AG04449 (cell line): Measurements from ENCODE around the gene MXD4.
"Not testable (repeated sequence)": the region's sequence is repeated elsewhere in the genome, so short reads cannot be mapped to it uniquely, and the experiment has no call there.

Source experiments
- CTCF ChIA-PET: fragments of 350-600 bp; formaldehyde crosslinking; extraction: SDS; loops from one replicate; lab custom pipeline; 2021; ENCODE audit warnings: antibody characterized with exemption; lab: Yijun Ruan, JAX
- POLR2A ChIA-PET: fragments of 400-600, 350-600 bp; formaldehyde crosslinking; extraction: SDS; loops from one replicate; lab custom pipeline; 2020; ENCODE audit warnings: antibody characterized with exemption, inconsistent platforms; lab: Yijun Ruan, JAX
- DNase-seq: peaks from one replicate; pipeline ENCODE4 v3.0.0-alpha.2; 2010; ENCODE audit warnings: low read depth, low spot score
- H3K4me3 ChIP-seq: 2 replicates; pipeline ENCODE4 v1.5.1; 2011; ENCODE audit warnings: low read depth, mild to moderate bottlenecking, control low read depth, low read length
- CTCF ChIP-seq: IDR thresholded peaks from one replicate; pipeline ENCODE4 v1.5.1; 2011; ENCODE audit warnings: mild to moderate bottlenecking, moderate library complexity, low read length, control low read depth, inconsistent platforms; ENCODE audit not compliant: insufficient read depth; ENCODE audit errors: missing control alignments

MXD4 gene

GRCh38 chr4:2277956-2278355 lies 16.0 kb upstream of the MXD4 start:
- TF ChIP-seq CTCF: no peak
- ChIA-PET POLR2A (no interaction called here), CTCF (no interaction called here)
- H3K4me3 ChIP-seq: no peak overlapping the region
- DNase-seq: no peak

- no peak for TF ChIP-seq CTCF
- ChIA-PET POLR2A (no interaction called here), CTCF (no interaction called here)
- no peak overlapping the region for H3K4me3 ChIP-seq
- DNase-seq: no peak
Observed at GRCh38 chr4:2276581-2277325, 14.8 kb upstream of the MXD4 start.

GRCh38 chr4:2275546-2276251 lies 13.8 kb upstream of the MXD4 start:
- DNase-seq: no peak

GRCh38 chr4:2275044-2275397 lies 13.1 kb upstream of the MXD4 start:
- DNase-seq, CTCF ChIA-PET, H3K4me3 ChIP-seq, POLR2A ChIA-PET: not testable (repeated sequence)

More at GRCh38 chr4:2275546-2276251, 13.8 kb upstream of the MXD4 start:
- H3K4me3 ChIP-seq: no peak overlapping the region
- CTCF ChIA-PET: no interaction called here
- no peak for TF ChIP-seq CTCF
- POLR2A ChIA-PET: no interaction called here

- CTCF ChIA-PET: no interaction called here
- no peak for DNase-seq
- no peak overlapping the region for H3K4me3 ChIP-seq
- no peak for TF ChIP-seq CTCF
- POLR2A ChIA-PET: no interaction called here
Observed at GRCh38 chr4:2274320-2275043, 12.6 kb upstream of the MXD4 start.

DNA sequence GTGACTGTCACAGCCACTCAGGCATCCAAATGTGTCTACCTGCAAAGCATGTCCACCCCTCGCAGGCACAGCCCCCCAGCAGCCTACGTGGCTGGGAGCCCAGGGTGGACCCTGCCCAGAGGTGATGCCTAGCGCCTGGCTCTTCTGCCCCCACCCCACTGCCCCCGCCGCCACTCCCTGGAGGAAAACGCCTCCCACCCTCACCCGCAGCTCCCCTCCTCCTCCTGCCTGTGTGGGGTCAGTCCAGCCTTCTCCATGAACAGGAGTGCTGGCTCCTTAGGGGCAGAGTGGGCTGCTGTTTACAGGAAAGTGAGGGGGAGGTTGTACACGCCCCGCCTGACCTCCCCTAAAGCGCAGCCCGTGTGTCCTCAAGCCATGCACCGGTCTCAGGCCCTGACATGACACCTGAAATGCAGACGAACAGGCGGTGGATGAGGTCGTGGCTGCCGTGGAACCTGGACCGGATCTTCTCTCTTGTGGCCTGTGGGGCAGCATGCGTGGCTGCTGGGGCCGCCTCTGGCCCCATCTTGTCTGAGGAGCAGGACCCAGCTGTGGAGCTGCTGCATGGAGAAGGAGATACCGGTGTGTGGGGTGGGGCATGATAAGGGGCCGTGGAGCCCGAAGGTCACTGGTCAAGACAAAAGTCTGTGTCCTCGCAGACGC lies 11.9 kb upstream of the MXD4 start:
- ChIA-PET CTCF (no interaction called here), POLR2A (no interaction called here)
- no peak for DNase-seq
- no peak for TF ChIP-seq CTCF
- no peak overlapping the region for H3K4me3 ChIP-seq
